Mammary epithelial cell (primary cell): ENCODE results near the gene UGT2B10.

ENCODE experiments used
- EZH2 ChIP-seq: IDR thresholded peaks from 2 replicates; pipeline ENCODE4 v1.6.1; 2012; ENCODE audit warnings: low read length, inconsistent platforms, borderline replicate concordance
- TF ChIP-seq, protein P1 (sequence below), 2 donors: IDR thresholded peaks in 1 of 2; conservative IDR thresholded peaks in 1 of 2; 2 replicates each; pipeline ENCODE4 v1.5.1; 2011 to 2012; ENCODE audit warnings: inconsistent platforms in 2 of 2, low read length in 2 of 2, mild to moderate bottlenecking in 2 of 2, control low read depth in 1 of 2, low read depth in 1 of 2; ENCODE audit not compliant: insufficient read depth in 1 of 2; ENCODE audit errors: extremely low read depth in 1 of 2

DNA sequence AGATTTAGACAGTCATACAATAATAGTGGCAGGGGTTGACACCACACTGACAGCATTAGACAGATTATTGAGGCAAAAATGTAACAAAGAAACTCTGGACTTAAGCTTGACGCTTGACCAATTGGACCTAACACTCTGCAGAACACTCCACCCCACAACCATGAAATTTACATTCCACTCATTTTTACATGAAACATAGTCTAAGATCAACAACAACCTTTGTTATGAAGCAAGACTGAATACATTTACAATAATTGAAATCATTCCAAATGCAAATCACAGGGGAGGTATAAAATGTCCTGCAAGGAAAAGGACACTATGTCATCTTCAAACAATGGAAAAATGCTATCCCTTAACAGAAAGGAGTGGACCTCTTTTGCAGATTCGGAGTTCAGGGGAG is 4.9 kb upstream of the UGT2B10 start:
- TF ChIP-seq, protein P1, sequence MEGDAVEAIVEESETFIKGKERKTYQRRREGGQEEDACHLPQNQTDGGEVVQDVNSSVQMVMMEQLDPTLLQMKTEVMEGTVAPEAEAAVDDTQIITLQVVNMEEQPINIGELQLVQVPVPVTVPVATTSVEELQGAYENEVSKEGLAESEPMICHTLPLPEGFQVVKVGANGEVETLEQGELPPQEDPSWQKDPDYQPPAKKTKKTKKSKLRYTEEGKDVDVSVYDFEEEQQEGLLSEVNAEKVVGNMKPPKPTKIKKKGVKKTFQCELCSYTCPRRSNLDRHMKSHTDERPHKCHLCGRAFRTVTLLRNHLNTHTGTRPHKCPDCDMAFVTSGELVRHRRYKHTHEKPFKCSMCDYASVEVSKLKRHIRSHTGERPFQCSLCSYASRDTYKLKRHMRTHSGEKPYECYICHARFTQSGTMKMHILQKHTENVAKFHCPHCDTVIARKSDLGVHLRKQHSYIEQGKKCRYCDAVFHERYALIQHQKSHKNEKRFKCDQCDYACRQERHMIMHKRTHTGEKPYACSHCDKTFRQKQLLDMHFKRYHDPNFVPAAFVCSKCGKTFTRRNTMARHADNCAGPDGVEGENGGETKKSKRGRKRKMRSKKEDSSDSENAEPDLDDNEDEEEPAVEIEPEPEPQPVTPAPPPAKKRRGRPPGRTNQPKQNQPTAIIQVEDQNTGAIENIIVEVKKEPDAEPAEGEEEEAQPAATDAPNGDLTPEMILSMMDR (conservative IDR thresholded peaks at IDR 0.05 in 1 of 2, IDR thresholded peaks at IDR 0.05 in 1 of 2; ENCODE audit: extremely low read depth in 1 of 2, insufficient read depth in 1 of 2, low read depth in 1 of 2, low read length in 2 of 2) = no peak
- TF ChIP-seq EZH2 = no peak
